ENCODE results near the gene SEC61A2.
A peak's percentile ranks its signal among the peaks of the same experiment; 100 is the strongest.
"Not testable (repeated sequence)": the region's sequence is repeated elsewhere in the genome, so short reads cannot be mapped to it uniquely, and the experiment has no call there.

The SEC61A2 gene

DNA sequence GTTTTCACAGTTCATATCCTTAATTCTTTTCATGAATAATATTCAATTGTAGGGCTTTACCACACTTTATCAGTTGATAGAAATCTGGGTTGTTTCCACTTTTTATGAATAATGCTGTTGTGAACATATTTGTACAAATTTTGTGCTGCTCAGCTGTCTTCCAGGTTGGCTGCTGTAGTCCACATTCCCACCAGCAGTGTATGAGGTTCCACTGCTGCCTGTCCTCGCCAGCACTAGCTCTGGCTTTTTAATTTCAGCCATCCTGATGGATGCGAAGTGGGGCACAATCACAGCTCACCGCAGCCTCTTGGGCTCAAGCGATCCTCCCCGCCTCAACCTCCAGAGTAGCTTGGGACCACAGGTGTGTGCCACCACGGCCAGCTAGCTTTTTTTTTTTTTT is 33.5 kb downstream of the SEC61A2 start:
- DNase-seq: no peak

DNA sequence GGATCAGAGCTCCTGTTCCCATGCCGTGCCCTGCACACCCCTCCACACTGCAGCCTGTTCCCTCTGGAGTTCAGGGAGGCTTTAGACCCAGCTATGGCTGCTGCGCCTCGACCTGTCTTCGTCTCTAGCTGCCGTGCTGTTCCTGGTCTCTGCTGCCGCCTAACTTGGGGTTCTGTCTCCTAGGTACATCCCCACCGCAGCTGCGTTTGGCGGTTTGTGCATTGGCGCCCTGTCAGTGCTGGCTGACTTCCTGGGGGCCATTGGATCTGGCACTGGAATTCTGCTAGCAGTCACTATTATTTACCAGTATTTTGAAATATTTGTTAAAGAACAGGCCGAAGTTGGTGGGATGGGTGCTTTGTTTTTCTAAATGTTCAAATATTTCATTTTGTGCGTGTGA is 34.6 kb downstream of the SEC61A2 start:
- no peak for DNase-seq

DNA sequence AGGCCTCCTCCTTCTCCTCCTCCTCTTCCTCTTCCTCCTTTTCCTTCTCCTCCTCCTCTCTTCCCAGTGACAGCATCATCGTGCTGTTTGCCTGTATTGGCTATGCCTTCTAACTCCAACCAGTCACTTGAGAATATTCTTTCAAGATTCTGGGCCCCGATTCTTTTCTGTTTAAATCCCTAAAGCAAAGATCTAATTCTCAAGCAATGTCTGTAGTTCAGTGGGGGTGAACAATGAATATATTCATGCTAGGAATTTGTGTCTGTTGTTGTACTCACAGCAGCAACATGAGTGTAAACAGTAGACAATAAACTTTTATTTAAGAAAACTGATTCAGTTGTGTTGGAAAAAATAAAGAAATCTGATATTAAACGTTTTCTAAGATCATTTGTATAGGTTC is 35.6 kb downstream of the SEC61A2 start:
- DNase-seq: no peak

DNA sequence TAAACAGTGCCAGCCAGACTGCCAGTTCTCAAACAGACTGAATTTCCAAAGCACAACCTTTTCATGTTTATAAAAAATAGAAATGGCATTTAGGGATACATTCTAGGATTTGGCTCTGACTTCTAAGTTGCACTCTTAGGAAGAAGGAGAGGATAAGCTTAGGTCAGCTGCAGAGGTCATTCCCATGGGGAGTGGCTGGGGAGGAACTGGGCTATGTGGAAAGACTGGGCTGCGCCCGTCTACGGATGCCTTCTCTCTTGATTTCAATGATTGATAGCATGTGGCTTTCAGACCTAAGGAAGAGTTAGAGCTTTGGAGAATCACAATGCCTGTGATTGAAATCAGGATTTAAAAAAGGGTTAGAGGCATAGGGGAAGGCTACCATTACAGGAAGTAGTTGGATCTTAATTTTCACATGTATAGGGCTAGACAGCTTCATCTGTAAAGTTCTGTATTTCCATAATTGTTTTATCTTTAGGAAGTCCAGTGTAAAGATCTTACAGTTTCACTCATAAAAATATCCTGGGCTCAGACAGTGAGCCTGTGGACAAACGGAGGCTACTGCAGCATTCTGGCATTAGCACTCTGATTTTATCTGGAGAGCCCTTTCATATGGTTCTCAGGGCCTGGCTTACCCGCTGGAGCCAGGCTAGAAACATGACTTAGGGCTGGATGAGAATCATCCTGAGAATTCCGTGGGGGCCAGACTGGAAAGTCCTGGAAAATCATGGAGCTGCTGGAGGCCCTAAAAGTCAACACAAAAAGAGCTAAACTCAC is 36.7 kb downstream of the SEC61A2 start:
- DNase-seq: no peak

DNA sequence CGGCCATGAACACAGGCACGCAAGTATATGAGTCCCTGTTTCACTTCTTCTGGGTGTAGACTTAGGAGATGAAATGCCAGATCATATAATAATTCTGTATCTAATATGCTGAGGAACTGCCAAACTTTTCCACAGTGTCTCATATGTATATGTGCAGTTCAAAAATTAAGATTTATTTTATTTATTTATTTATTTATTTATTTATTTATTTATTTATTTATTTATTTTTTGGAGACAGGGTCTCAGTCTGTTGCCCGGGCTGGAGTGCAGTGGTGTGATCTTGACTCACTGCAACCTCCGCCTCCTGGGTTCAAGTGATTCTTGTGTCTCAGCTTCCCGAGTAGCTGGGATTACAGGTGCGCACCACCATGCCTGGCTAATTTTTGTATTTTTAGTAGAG is 42.0 kb downstream of the SEC61A2 start:
- DNase-seq: not testable (repeated sequence)

DNA sequence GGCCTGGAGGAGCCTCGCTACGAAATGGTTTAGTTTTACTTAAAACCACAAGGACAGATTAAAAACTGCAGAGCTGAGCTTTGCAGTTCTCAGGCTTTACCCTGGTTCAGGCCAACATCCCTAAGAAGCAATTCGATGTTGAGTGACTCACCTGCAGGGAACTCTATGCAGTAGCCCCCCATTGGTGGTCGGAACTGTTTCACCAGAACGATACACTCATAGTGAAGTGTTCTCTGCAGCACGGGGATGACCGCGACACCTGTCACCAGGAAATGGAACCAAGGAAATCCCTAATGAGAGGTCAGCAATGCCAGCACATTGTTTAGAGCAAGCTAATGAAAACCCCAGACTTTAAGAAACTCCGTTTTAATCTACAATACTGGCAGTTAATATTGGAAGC is 48.2 kb downstream of the SEC61A2 start:
- no peak for DNase-seq

DNA sequence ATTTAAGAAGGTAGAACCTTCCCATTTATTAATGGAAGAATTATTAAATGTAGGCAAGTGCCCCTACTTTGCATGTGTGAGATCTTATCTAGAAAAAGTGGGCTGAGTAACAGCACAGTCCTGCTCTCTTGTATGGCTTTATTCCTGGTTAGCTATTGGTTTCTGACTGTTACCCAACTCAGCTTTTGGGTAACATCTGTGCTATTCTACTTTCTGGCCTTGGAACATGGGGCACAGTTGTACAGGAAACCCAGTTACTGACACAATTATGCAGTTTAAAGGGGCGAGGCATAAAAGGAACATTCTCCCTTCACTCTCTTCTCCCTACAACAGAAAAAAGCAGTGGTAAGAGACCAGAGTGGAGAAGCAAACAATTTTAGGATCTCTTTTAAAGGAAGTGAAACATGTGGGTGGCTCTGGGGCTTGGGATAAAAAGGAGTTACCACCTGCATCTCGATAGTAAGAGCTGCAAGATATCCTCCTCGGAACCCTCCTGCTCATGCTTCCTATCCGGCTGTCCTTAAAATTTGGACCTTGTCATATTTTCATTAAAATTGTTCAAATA is 50.2 kb downstream of the SEC61A2 start:
- no peak for DNase-seq

DNA sequence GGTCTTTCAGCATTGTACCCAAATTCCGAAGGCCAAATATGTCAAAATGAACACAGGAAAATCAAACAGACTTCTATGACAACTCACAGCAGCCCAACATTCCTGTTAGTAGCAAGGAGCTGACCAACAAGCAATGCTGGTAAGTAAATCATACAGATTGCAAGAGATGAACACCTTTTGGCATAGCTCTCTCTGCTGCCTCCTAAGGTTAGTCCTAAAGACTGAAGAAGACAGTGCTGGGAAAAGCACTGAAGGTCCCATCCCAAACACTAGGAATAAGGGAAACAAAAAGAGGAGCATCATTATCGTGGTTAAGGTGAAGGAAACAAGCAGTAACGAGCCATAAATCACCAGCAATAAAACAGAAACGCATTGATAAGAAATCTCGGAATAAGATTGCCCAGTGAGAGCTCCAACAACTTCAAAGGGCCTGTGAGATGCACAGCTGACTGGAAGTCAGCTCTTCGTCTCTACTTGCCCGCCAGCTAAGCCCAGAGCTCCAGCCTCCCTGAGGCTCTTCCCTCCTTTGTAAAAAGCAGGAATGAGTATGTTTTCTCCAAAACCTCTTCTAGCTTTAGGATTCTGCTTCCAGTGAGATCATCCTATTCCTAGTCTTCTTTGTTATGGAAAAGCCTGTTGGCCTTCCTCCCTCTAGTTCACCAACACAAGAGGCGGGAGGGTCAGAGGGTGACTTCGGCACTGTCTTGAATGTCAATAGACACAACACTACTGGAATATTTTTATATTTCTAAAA is 50.9 kb downstream of the SEC61A2 start:
- no peak for DNase-seq

DNA sequence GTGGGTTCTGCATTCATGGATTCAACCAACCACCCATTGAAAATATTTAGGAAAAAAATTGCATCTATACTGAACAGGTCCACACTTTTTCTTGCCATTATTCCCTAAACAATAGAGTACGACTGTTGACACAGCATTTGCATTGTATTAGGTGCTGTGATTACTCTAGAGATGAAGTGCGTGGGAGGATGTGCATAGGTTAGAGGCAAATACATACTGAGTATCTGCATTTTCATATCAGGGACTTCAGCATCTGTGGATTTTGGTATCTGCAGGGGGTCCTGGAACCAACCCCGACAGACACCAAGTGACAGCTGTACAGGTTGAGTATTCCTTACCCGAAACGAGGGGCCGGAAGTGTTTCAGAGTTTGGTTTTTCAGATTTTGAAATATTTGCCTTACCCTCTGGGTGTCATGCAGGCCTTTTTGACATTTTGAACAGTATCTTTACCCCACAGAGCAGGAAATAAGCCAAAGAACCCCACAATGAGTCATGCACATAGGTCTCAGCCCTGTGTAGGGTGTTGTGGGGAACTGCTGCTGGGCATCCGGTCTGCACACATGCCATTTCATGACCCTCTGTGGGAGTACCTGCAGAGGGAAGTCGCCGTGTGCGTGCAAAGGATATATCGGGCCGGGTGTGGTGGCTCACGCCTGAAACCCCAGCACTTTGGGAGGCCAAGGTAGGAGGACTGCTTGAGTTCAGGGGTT is 51.7 kb downstream of the SEC61A2 start:
- DNase-seq: no peak

DNA sequence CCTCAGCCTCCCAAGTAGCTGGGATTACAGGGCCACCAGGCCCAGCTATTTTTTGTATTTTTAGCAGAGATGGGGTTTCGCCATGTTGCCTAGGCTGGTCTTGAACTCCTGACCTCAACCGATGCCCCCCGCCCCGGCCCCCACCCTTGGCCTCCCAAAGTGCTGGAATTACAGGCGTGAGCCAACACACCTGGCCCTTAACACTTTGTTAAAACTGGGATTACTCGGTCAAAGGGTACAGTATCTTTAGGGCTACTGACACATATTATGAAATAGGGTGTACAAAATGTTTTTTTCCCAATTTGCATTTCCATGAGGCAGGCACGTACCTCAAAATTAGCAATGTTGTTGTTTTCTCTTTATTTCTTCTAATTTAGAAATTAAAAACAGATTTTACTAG is 54.7 kb downstream of the SEC61A2 start:
- DNase-seq: no peak

DNA sequence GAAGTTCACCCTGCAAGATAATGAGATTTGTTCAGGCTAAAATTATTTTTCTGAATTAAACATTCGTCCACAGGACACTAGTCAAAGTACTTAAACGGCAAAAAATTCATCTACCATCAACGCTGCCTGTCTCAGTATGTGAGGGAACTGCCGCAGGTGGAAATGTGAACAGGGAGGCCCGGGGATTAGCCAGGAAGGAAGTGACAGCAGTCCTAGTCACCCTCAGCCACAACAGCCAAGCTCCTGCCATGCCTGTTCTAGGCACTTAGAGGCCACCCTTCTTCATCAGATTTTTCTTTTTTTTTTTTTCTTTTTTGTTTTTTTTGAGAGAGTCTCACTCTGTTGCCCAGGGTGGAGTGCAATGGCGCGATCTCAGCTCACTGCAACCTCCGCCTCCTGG is 56.8 kb downstream of the SEC61A2 start:
- DNase-seq: no peak

DNA sequence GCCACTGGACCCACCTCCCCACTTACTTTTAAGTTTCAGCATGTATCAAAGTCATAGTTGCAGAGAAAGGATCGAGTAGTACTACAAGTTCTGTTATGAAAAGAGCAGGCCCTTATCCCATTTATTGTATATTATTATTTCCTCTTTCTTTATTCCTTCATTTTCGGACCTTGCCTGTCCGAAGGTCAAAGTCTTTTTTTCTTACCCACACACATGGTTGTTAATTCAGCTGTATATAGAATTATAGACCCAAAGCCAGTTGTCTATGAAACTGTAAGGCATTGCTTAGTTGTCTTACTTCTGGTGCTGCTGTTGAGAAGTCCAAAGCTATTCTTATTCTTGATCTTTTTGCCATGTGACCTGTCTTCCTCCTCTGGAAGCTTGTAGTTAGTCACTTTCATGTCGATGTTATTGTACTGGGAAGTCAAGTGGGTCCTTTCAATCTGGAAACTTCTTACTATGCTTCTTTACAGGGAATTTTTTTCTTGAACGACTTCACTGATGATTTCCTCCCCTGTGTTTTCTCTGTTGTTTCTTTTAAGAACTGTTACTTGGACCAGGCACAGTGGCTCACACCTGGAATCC is 57.9 kb downstream of the SEC61A2 start:
- no peak for DNase-seq

DNA sequence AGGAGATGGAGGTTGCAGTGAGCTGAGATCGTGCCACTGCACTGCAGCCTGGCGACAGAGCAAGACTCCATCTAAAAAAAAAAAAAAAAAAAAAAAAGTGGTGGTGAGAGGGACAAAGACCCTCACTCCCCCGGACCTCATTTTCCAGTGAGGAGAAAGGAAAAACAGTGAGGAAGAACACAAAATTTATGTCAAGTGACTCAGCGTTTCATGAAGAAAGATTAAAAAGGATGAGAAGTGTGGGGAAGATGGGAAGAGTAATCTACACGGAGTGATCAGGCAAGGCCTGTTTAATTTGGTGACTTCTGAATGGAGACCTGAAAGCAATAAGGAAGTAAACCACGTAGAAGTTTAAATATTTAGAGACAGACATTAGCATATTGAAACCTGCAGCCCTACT is 59.2 kb downstream of the SEC61A2 start:
- no peak for DNase-seq

DNA sequence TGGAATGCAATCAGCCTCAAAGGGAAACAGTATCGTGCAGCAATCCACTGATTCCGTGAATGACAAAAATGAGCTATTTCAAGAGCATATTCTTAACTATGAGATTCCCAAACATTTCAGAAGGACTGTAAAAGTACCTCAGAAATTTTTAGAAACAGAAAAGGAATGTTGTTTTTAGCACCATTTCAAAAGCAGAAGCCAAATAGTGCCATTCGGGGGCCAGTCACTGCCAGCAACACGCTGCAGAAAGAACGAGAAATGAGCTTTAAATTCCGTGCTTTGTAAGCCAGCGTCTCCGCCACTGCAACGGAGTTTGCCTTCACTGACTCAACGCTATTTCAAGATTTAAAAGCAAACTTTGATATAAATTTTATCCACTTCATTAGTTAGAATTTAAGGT is 59.9 kb downstream of the SEC61A2 start:
- DNase-seq: no peak

DNA sequence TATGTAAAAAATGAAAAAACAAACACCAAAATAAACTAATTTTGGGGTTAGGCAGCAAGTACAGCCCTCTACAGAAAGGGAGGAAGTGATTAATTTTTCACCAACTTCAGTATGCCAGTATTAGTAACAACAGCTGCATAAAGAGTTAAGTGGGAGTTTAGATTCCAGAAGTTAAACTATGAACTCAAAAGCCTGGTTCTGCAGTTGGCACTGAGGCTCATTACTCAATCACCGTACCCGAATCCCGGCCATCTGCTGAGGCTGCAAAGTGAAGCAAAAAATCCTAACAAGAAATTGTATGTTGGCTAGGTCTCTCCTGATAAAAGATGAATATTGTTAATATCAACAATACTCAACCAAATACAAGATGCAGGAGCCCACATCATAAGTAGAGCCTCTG is 62.2 kb downstream of the SEC61A2 start:
- no peak for DNase-seq

DNA sequence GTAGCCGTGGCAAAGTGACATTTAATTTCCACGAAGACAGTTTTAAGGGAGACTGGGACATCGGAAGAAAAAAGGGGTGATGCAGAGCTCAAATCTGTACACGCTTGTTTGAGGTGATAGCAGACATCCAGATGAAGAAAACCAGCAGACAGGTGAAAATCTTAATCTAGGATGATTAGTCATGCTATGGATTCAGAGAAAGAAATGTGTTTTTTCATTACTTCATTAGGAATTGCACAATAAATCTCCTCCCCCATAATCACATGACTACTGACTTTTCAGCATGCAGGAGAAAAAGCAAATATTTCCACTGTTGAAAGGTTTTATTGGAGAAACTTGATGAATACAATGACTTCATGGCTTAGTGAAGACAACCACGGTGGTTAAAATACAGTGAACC is 63.7 kb downstream of the SEC61A2 start:
- no peak for DNase-seq

DNA sequence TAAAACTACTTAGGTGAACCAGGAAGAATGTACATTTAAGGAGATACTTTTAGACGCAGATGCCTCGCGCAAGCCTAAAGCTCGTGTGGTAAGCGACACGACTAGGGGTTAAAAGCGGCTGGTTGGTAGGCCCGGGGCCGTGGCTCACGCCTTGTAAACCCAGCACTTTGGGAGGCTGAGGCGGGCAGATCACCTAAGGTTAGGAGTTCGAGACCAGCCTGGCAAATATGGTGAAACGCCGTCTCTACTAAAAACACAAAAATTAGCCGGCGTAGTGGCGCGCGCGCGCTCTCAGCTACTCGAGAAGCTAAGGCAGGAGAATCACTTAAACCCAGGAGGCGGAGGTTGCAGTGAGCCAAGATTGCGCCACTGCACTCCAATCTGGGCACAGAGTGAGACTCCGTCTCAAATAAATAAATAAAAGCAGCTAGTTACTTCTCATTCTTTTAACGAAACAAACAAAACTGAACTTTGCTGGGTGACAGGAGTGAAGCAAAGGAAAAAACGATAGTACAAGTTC is 65.3 kb downstream of the SEC61A2 start:
- DNase-seq: peak; percentile 43

DNA sequence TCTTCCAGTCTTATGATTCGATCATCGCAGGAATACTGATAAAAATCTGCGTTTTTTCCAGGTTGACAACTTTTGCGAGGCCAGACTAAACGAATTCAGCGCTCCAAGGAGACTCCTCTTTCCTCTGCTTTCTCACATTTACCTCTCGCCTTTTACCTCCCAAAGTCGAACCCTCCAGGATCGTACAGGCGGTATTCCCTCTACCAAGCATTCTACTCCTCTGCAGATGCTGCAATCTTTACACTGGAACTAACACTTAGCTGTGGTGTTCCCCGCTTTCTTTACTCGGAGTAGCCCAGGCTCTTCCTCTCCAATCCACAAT is 65.8 kb downstream of the SEC61A2 start:
- DNase-seq: no peak

DNA sequence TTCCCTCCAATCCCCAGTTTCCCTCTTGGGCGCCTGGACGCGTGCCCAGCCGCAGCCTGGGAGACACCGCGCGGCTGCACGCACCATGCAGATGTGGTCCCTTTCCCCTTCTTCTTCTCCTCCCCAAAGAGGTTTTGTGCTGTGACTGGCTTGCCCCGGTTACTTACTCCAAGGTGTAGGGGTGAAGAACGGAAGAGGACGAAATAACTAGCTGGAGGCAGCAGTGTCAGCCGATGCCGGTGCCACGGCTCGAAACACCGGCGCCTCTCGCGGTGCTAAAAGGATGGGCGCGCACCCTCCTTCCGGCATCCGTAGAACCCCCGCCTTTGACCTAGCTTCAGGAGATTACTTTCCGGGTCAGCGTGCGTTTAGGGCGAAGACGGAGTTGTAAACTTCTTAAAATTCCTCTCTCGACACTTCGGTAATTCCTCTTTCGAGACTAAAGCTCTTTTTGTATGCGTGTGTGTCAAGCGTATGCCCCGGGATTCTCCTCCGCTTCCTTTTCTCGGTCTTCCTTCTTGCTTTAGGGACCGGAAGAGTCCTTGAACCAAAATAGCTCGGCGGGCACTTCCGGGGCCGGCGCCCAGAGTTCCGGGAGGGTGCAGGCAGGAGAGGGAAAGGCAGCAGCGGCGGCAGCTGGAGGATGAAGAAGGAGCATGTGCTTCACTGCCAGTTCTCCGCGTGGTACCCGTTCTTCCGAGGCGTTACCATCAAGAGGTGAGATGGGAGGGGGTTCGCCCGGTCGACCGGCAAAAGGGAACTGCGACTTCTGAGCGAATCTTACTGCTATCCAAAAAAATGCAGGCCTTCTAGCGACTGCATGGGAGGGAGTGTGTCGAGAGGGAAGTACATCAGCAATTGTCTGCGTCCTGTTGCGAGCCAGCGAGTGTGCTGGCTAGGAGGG is 66.4 kb downstream of the SEC61A2 start, which contains the start of the genes CDC123 and NUDT5:
TSS of gene CDC123 (plus strand) at position 586 of the 904 bp plus-strand sequence. CDS start at position 644, 58 bp downstream.
TSS of gene NUDT5 (minus strand) at position 289 of the 904 bp plus-strand sequence. CDS start 9,600 bp downstream, outside the sequence.
- DNase-seq: peak; percentile 88

DNA sequence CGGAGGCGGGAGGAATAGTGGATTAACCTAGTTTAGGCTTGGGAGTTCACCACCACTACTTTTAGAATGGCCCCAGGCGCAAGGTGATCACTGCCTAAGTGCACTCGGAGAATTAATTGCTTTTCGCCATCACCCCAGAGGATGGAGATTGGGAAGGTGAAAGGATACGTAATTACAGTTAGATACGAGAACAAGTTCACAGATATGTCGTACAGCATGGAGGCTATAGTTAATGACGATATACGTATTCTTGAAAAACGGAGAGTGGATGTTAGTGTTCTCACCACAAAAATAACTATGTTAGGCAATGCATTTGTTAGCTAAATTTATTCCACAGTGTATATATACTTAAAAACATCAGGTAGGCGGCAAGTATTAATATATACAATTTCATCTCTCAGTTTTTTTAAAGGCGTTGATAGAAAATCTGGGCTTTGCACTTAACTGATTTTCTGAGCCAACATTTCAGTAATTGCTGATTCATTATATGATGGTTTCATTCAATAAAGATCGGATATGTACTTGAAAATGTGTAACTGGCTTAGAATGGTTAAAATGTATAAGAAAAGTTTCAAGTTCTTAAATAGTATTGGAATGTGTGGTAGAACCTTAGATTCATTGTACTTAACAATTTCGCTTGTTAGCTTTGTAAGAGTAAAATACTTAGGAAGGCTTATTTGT is 67.2 kb downstream of the SEC61A2 start:
- DNase-seq: no peak

DNA sequence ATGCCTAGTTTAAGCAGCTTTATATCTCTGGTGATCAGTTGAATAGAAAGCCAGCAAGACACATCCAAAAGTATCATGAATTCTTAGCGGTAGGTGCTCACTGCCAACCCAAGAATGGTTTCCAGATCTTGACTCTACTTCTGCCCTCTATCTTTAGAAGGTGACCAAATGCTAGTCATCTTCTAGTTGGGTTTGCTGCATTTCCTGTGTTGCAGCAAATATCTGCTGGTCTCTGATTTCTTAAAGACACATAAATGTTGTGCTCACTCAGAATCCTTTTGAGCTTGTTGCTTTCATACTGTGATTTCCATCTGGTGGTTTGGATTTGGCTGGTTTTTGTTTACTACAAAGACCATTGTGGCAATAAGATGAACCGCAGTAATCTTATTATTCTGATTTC is 68.7 kb downstream of the SEC61A2 start:
- DNase-seq: no peak

All from NCI-H69 (cell line).